A673 (cell line): ENCODE measurements around the gene FKBP1A. TPM values are rescaled to one million over a fixed set of nuclear protein-coding genes. Genes with fewer than 3 reads are reported as not detected.

Source experiments
- BruUV-seq: library from RNA; stranded (reverse); fragments of 400-500 nt; replicated peaks from 2 replicates; lab custom pipeline; 2021; lab: Mats Ljungman, UMichigan
- CTCF ChIA-PET: fragments of 300-600 bp; sonication (Branson Sonifier 250); formaldehyde crosslinking; loops from one replicate; lab custom pipeline; 2022; ENCODE audit warnings: antibody characterized with exemption; lab: Charles Lee
- POLR2A ChIA-PET: fragments of 300-600 bp; sonication (Branson Sonifier 250); formaldehyde crosslinking; loops from one replicate; lab custom pipeline; 2022; ENCODE audit warnings: antibody characterized with exemption; ENCODE audit not compliant: low non-redundant PET; lab: Charles Lee
- DNase-seq: peaks from one replicate; pipeline ENCODE4 v3.0.0-alpha.2; 2015; ENCODE audit warnings: low spot score
- H3K27ac ChIP-seq: fragments of 200-600 bp; sonication (generic); 2 replicates; pipeline ENCODE4 v1.5.1; 2016; ENCODE audit warnings: mixed run types, low read depth, mild to moderate bottlenecking, mixed read lengths, antibody characterized with exemption, low read length; ENCODE audit not compliant: poor library complexity, severe bottlenecking
- H3K27me3 ChIP-seq: fragments of 200-600 bp; sonication (generic); replicated peaks from 2 replicates; pipeline ENCODE4 v1.6.1; 2017; ENCODE audit warnings: mixed run types, low read depth, mild to moderate bottlenecking, mixed read lengths, antibody characterized with exemption, low read length; ENCODE audit not compliant: insufficient read depth, poor library complexity
- H3K36me3 ChIP-seq: fragments of 200-600 bp; sonication (generic); 2 replicates; pipeline ENCODE4 v1.6.1; 2016; ENCODE audit warnings: mixed run types, mild to moderate bottlenecking, mixed read lengths, antibody characterized with exemption, low read length; ENCODE audit not compliant: insufficient read depth, poor library complexity, severe bottlenecking
- H3K4me1 ChIP-seq: fragments of 200-600 bp; sonication (generic); 2 replicates; pipeline ENCODE4 v1.6.1; 2017; ENCODE audit warnings: mixed run types, mild to moderate bottlenecking, mixed read lengths, antibody characterized with exemption, low read length; ENCODE audit not compliant: insufficient read depth, poor library complexity, severe bottlenecking
- H3K4me3 ChIP-seq: fragments of 200-600 bp; sonication (generic); 2 replicates; pipeline ENCODE4 v1.5.1; 2016; ENCODE audit warnings: low read depth, mixed run types, mild to moderate bottlenecking, mixed read lengths, low read length; ENCODE audit not compliant: poor library complexity, severe bottlenecking
- H3K9me3 ChIP-seq: fragments of 200-600 bp; sonication (generic); 2 replicates; pipeline ENCODE4 v1.6.1; 2016; ENCODE audit warnings: mixed run types, low read depth, mild to moderate bottlenecking, mixed read lengths, antibody characterized with exemption, low read length; ENCODE audit not compliant: poor library complexity, severe bottlenecking
- EZH2 ChIP-seq: fragments of 200-600 bp; sonication (generic); IDR thresholded peaks from 2 replicates; pipeline ENCODE4 v1.6.1; 2017; ENCODE audit warnings: borderline replicate concordance, low read depth, mild to moderate bottlenecking, mixed read lengths, antibody characterized with exemption, low read length; ENCODE audit not compliant: poor library complexity, severe bottlenecking
- intact Hi-C: fragments of 100-400 bp; cut with micrococcal nuclease; formaldehyde crosslinking; loops from one replicate; pipeline ENCODE4 v1.10.0; 2022; ENCODE audit not compliant: unreplicated experiment
- total RNA-seq: library from RNA; stranded (reverse); gene quantifications from 2 replicates; pipeline ENCODE4 v1.2.3, GENCODE V29; 2021
- TF ChIP-seq, protein P1 (sequence below): fragments of 300-800, 200-600 bp; sonication (generic); conservative IDR thresholded peaks from 2 replicates; pipeline ENCODE4 v1.5.1; 2017; ENCODE audit warnings: low read depth, mild to moderate bottlenecking, antibody characterized with exemption, low read length, moderate library complexity, mixed read lengths

Gene FKBP1A
- total RNA-seq, 1 experiment from 2014 or later = 264 TPM

DNA sequence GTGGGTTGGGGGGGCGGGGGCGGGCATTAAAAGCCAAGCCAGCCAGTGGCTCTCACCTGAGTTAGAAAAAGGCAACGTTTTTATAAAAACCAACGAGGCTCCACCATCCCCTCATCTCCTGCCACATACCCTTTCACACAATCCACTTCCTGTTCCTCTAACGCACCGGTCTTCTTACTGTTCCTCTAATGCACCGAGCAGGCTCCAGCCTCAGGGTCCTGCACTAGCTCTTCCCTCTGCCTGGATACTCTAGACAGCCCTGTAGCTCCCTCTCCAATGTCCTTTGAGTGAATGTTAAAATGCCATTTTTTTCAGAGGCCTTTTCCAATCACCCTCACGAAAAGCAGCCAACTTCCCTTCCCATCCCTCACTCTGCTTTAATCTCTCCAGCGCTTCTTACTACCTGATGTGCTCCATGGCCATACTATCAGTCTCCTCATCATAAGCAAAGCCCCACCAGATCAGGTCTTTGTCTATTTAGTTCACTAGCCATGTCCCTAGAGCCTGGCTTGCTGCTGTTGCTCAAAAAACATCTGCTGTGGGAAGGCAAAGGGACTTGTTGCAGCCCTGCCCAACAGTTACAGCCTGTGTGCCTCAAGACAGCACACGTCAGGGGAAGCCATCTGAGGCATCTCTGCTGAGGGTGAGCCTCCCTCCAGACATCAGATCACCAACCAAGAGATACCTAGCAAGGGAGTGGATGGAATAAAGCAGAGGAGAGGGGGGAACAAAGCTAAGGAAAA, 3.9 kb downstream of the FKBP1A start:
- DNase-seq = no peak
- CTCF ChIA-PET = no interaction called here
- Histone ChIP-seq H3K27me3 (no peaks in the 10 kb centered on the region), H3K27ac (no peak overlapping the region), H3K4me3 (no peak overlapping the region), H3K9me3 (no peaks in the 10 kb centered on the region), H3K36me3 (no peaks in the 10 kb centered on the region), H3K4me1 (peaks cover 38% of the 10 kb centered on the region)
- POLR2A ChIA-PET = interaction anchor here (0.5 kb wide), 1 partner anchor 52 kb away, joined by 6 read pairs; no protein-coding TSS in a partner anchor
- intact Hi-C loops = no loop called here
- TF ChIP-seq, protein P1, sequence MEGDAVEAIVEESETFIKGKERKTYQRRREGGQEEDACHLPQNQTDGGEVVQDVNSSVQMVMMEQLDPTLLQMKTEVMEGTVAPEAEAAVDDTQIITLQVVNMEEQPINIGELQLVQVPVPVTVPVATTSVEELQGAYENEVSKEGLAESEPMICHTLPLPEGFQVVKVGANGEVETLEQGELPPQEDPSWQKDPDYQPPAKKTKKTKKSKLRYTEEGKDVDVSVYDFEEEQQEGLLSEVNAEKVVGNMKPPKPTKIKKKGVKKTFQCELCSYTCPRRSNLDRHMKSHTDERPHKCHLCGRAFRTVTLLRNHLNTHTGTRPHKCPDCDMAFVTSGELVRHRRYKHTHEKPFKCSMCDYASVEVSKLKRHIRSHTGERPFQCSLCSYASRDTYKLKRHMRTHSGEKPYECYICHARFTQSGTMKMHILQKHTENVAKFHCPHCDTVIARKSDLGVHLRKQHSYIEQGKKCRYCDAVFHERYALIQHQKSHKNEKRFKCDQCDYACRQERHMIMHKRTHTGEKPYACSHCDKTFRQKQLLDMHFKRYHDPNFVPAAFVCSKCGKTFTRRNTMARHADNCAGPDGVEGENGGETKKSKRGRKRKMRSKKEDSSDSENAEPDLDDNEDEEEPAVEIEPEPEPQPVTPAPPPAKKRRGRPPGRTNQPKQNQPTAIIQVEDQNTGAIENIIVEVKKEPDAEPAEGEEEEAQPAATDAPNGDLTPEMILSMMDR = no peak
- TF ChIP-seq EZH2 = no peak
- no TSS peak for BruUV-seq

DNA sequence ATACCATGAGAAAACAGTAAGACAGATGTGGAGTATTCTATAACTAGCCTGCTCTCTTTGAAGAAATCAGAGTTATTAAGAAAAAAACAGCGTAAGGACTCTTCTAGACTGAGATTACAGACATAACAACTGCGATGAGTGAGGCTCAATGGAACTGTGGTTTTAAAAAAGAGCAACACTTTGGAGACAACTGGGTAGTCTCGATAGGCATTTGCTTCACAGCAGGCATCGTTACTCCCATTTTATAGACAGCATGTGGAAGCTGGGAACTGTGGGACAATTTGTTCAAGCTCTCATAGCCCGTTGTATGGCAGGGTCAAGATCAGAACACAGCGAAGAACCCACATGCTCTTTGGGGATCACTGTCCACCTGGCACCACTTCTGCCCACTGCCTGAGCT, 4.6 kb downstream of the FKBP1A start:
- Histone ChIP-seq H3K36me3 (no peaks in the 10 kb centered on the region), H3K4me1 (peaks cover 32% of the 10 kb centered on the region), H3K9me3 (no peaks in the 10 kb centered on the region), H3K4me3 (no peak overlapping the region), H3K27me3 (no peaks in the 10 kb centered on the region), H3K27ac (no peak overlapping the region)
- no peak for TF ChIP-seq EZH2
- TF ChIP-seq, protein P1 = no peak
- DNase-seq = no peak
- no TSS peak for BruUV-seq
- POLR2A ChIA-PET = interaction anchor here (0.5 kb wide), 1 partner anchor 52 kb away, joined by 6 read pairs; no protein-coding TSS in a partner anchor
- CTCF ChIA-PET = no interaction called here
- intact Hi-C loops = no loop called here

DNA sequence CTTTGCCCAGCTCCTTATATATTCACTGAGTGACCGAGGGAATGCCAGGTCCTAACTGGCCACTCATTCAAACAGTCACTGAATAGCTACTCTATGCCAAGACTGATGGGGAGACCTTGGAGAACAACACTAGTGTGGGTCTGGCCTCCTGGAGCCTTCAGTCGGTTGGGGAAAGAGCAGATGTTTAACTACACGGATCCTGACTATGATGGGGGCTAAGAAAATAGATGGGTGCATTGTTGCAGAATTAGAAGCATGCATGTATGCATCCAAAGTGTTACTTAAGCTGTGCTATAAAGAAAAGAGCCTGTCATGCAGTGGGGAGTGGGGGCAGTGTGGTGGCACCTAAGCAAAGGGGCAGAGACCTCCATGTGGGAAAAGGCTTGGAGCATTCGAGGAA, 6.5 kb downstream of the FKBP1A start:
- intact Hi-C loops = no loop called here
- Histone ChIP-seq H3K27me3 (no peaks in the 10 kb centered on the region), H3K9me3 (no peaks in the 10 kb centered on the region), H3K36me3 (no peaks in the 10 kb centered on the region), H3K4me1 (peaks cover 43% of the 10 kb centered on the region), H3K4me3 (no peak overlapping the region), H3K27ac (no peak overlapping the region)
- no peak for DNase-seq
- ChIA-PET CTCF (no interaction called here), POLR2A (no interaction called here)
- BruUV-seq = no TSS peak
- TF ChIP-seq, protein P1 = no peak
- TF ChIP-seq EZH2 = no peak
